ENCODE data around the gene CCDC157. TPM values are rescaled to one million over a fixed set of nuclear protein-coding genes. Genes with fewer than 3 reads are reported as not detected.

Gene CCDC157
- total and polyA plus RNA-seq, 2 of the 4 experiments (the other 2 are of a cell fraction) = 0.90 to 2.2 TPM

- no peak overlapping the region for H2BK20ac ChIP-seq (ENCODE audit: low read depth, low read length)
- no peak overlapping the region for H3K18ac ChIP-seq (ENCODE audit: low read depth, low read length)
- peaks cover 9% of the 10 kb centered on the region for H3K4me1 ChIP-seq (ENCODE audit: control insufficient read depth, insufficient read depth, low read length)
- peaks cover 3% of the 10 kb centered on the region; the same call in 1 of the 2 replicates for H3K9me1 ChIP-seq (ENCODE audit: insufficient read depth, low read length)
- H3K23ac ChIP-seq (ENCODE audit: low read depth, low read length) = no peak overlapping the region
- H3K4me3 ChIP-seq (ENCODE audit: insufficient read depth, low read depth, low read length) = no peak overlapping the region
- H3K14ac ChIP-seq (replicated peaks; ENCODE audit: low read depth, low read length) = no peak overlapping the region
- TF ChIP-seq MXI1 (IDR thresholded peaks at IDR 0.05; ENCODE audit: borderline replicate concordance, low read depth, low read length) (no peak), RFX5 (IDR thresholded peaks at IDR 0.05; ENCODE audit: low read depth, low read length) (no peak), CHD1 (IDR thresholded peaks at IDR 0.05; ENCODE audit: low read depth, low read length) (no peak), POLR2A (IDR thresholded peaks at IDR 0.05; ENCODE audit: low read depth, low read length) (no peak), MAFK (IDR thresholded peaks at IDR 0.05; ENCODE audit: low read depth, low read length) (no peak), RAD21 (IDR thresholded peaks at IDR 0.05; ENCODE audit: low read length) (no peak), ELK1 (IDR thresholded peaks at IDR 0.05; ENCODE audit: borderline replicate concordance, low read depth, low read length) (no peak)
- H2BK15ac ChIP-seq (ENCODE audit: low read depth, low read length) = no peak overlapping the region
- no peak overlapping the region for H4K8ac ChIP-seq (ENCODE audit: low read depth in 2 of 2, low read length in 2 of 2)
- no peak overlapping the region for H3K27ac ChIP-seq (ENCODE audit: insufficient read depth, low read length)
- H2AK5ac ChIP-seq (ENCODE audit: low read depth, low read length) = no peak overlapping the region
- dilution Hi-C loops (cut with HindIII; ENCODE audit: low sequenced_read_pairs, unreplicated experiment) (no loop called here), intact Hi-C loops (cut with micrococcal nuclease) (no loop called here), in situ Hi-C loops (cut with MboI; ENCODE audit: low sequenced_read_pairs) (no loop called here)
- no peak overlapping the region for H3K9ac ChIP-seq (ENCODE audit: low read depth, low read length)
- H2BK5ac ChIP-seq (ENCODE audit: low read depth, low read length, poor library complexity, severe bottlenecking) = no peak overlapping the region
- ChIA-PET POLR2A (ENCODE audit: unreplicated experiment) (interaction anchor here (1.0 kb wide), 1 partner anchor 12 kb away, joined by 3 read pairs; no protein-coding TSS in a partner anchor), CTCF (no interaction called here)
- H2AFZ ChIP-seq (replicated peaks; ENCODE audit: low read length, poor library complexity) = no peak overlapping the region
- no TSS peak for BruUV-seq (replicated peaks)
- H4K5ac ChIP-seq (ENCODE audit: low read depth, low read length) = no peak overlapping the region
- no peaks in the 10 kb centered on the region for H3K27me3 ChIP-seq (ENCODE audit: control insufficient read depth, insufficient read depth, low read length)
- no peak overlapping the region for H2BK120ac ChIP-seq (ENCODE audit: low read depth, low read length)
- H3K79me1 ChIP-seq (ENCODE audit: low read depth in 1 of 2, low read length in 2 of 2) = peaks cover 11 to 17% of the 10 kb centered on the region in 2 experiments
- H3K4ac ChIP-seq (ENCODE audit: low read depth, low read length) = no peak overlapping the region
- no CpG with 5 or more reads among the region's 3 CpGs for WGBS, 2 experiments (ENCODE audit: extremely low coverage in 2 of 2, insufficient read length in 1 of 2)
- no peaks in the 10 kb centered on the region for H4K20me1 ChIP-seq (ENCODE audit: insufficient read depth, low read length)
- H3K4me2 ChIP-seq (ENCODE audit: low read depth, low read length) = no peak overlapping the region
- DNase-seq (no peak), ATAC-seq (ENCODE audit: low read depth) (no peak)
- peaks cover 46% of the 10 kb centered on the region for H3K36me3 ChIP-seq (ENCODE audit: control insufficient read depth, insufficient read depth, low read length)
- no peak overlapping the region for H3K56ac ChIP-seq (ENCODE audit: extremely low read depth, insufficient read depth, low read length)
- no peak overlapping the region for H2AK9ac ChIP-seq (replicated peaks; ENCODE audit: low read depth, low read length, poor library complexity)
- H3K9me3 ChIP-seq (ENCODE audit: control insufficient read depth, insufficient read depth, low read length) = no peaks in the 10 kb centered on the region
- H4K91ac ChIP-seq (ENCODE audit: insufficient read depth, low read depth, low read length) = no peak overlapping the region
These were observed 26.3 kb downstream of the CCDC157 start for GRCh38 chr22:30383061-30383460.

Measured in IMR-90 (cell line).